Suprapubic skin (tissue), 3 donors: Measurements from ENCODE around the gene RASIP1.

Experiments used
- EP300 ChIP-seq: sonication (generic); formaldehyde crosslinking; IDR thresholded peaks from one replicate; pipeline ENCODE4 v1.6.1; 2017; ENCODE audit warnings: antibody characterized with exemption
- TF ChIP-seq, protein P1 (sequence below), 2 donors: fragments of 200-600 bp in 1 of 2; fragments of 450-650 bp in 1 of 2; sonication (generic) in 1 of 2; IDR thresholded peaks; one replicate each; pipeline ENCODE4 v1.5.1; 2016 to 2019; ENCODE audit warnings: antibody characterized with exemption in 2 of 2, mild to moderate bottlenecking in 1 of 2, moderate library complexity in 1 of 2

DNA sequence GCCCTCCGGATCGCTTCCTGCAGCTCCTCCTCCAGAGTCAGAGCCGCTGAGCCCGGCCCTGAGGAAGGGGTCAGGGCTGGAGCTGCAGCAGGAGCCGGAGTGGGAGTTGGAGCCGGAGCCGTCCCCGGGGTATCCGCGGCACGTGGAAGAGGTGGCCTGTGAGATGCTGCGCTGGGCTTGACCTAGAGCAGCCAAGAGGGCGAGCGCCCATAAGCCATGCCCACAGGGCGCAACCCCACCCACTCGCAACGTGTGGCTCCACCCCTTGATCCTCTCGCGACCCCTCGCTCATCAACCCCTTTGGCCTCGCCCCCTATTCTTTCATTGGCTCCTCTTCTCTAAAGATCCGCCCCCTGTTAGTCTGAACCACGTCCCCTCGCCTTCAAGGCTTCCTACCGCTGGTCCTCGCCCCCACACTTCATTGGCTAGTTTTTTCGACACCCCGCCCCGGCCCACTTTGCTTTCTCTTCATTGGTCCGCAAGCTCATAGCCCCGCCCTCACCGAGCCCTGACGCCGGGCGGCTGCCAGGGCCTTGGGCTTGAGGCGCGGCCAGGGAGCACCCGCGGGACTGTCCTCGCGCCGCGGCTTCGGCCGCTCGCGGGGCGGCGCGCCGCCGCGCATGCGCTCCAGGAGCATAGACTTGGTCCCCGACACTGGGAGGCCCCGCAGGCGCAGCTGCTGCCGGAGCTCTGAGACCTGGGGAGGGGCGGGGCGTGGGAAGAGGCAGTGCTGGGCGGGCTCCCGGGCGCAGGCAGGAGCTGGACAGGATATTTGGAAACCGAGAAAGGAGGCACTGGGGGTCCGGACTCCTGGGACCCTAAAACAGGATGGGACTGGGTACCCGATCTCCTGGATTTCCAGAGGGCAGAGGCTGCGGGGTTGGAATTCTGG lies 26.3 kb downstream of the RASIP1 start:
- TF ChIP-seq, protein P1, sequence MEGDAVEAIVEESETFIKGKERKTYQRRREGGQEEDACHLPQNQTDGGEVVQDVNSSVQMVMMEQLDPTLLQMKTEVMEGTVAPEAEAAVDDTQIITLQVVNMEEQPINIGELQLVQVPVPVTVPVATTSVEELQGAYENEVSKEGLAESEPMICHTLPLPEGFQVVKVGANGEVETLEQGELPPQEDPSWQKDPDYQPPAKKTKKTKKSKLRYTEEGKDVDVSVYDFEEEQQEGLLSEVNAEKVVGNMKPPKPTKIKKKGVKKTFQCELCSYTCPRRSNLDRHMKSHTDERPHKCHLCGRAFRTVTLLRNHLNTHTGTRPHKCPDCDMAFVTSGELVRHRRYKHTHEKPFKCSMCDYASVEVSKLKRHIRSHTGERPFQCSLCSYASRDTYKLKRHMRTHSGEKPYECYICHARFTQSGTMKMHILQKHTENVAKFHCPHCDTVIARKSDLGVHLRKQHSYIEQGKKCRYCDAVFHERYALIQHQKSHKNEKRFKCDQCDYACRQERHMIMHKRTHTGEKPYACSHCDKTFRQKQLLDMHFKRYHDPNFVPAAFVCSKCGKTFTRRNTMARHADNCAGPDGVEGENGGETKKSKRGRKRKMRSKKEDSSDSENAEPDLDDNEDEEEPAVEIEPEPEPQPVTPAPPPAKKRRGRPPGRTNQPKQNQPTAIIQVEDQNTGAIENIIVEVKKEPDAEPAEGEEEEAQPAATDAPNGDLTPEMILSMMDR (IDR thresholded peaks at IDR 0.05): no peak
- no peak for TF ChIP-seq EP300
